A673 (cell line): Measurements from ENCODE around the gene FXR2. TPM values are rescaled to one million over a fixed set of nuclear protein-coding genes. Genes with fewer than 3 reads are reported as not detected.

Experiments
- BruUV-seq: library from RNA; stranded (reverse); fragments of 400-500 nt; replicated peaks from 2 replicates; lab custom pipeline; 2021; lab: Mats Ljungman, UMichigan
- CTCF ChIA-PET: fragments of 300-600 bp; sonication (Branson Sonifier 250); formaldehyde crosslinking; loops from one replicate; lab custom pipeline; 2022; ENCODE audit warnings: antibody characterized with exemption; lab: Charles Lee
- POLR2A ChIA-PET: fragments of 300-600 bp; sonication (Branson Sonifier 250); formaldehyde crosslinking; loops from one replicate; lab custom pipeline; 2022; ENCODE audit warnings: antibody characterized with exemption; ENCODE audit not compliant: low non-redundant PET; lab: Charles Lee
- DNase-seq: peaks from one replicate; pipeline ENCODE4 v3.0.0-alpha.2; 2015; ENCODE audit warnings: low spot score
- H3K27ac ChIP-seq: fragments of 200-600 bp; sonication (generic); 2 replicates; pipeline ENCODE4 v1.5.1; 2016; ENCODE audit warnings: mixed run types, low read depth, mild to moderate bottlenecking, mixed read lengths, antibody characterized with exemption, low read length; ENCODE audit not compliant: poor library complexity, severe bottlenecking
- H3K27me3 ChIP-seq: fragments of 200-600 bp; sonication (generic); replicated peaks from 2 replicates; pipeline ENCODE4 v1.6.1; 2017; ENCODE audit warnings: mixed run types, low read depth, mild to moderate bottlenecking, mixed read lengths, antibody characterized with exemption, low read length; ENCODE audit not compliant: insufficient read depth, poor library complexity
- H3K36me3 ChIP-seq: fragments of 200-600 bp; sonication (generic); 2 replicates; pipeline ENCODE4 v1.6.1; 2016; ENCODE audit warnings: mixed run types, mild to moderate bottlenecking, mixed read lengths, antibody characterized with exemption, low read length; ENCODE audit not compliant: insufficient read depth, poor library complexity, severe bottlenecking
- H3K4me1 ChIP-seq: fragments of 200-600 bp; sonication (generic); 2 replicates; pipeline ENCODE4 v1.6.1; 2017; ENCODE audit warnings: mixed run types, mild to moderate bottlenecking, mixed read lengths, antibody characterized with exemption, low read length; ENCODE audit not compliant: insufficient read depth, poor library complexity, severe bottlenecking
- H3K4me3 ChIP-seq: fragments of 200-600 bp; sonication (generic); 2 replicates; pipeline ENCODE4 v1.5.1; 2016; ENCODE audit warnings: low read depth, mixed run types, mild to moderate bottlenecking, mixed read lengths, low read length; ENCODE audit not compliant: poor library complexity, severe bottlenecking
- H3K9me3 ChIP-seq: fragments of 200-600 bp; sonication (generic); 2 replicates; pipeline ENCODE4 v1.6.1; 2016; ENCODE audit warnings: mixed run types, low read depth, mild to moderate bottlenecking, mixed read lengths, antibody characterized with exemption, low read length; ENCODE audit not compliant: poor library complexity, severe bottlenecking
- EZH2 ChIP-seq: fragments of 200-600 bp; sonication (generic); IDR thresholded peaks from 2 replicates; pipeline ENCODE4 v1.6.1; 2017; ENCODE audit warnings: borderline replicate concordance, low read depth, mild to moderate bottlenecking, mixed read lengths, antibody characterized with exemption, low read length; ENCODE audit not compliant: poor library complexity, severe bottlenecking
- intact Hi-C: fragments of 100-400 bp; cut with micrococcal nuclease; formaldehyde crosslinking; loops from one replicate; pipeline ENCODE4 v1.10.0; 2022; ENCODE audit not compliant: unreplicated experiment
- total RNA-seq: library from RNA; stranded (reverse); gene quantifications from 2 replicates; pipeline ENCODE4 v1.2.3, GENCODE V29; 2021
- TF ChIP-seq, protein P1 (sequence below): fragments of 300-800, 200-600 bp; sonication (generic); conservative IDR thresholded peaks from 2 replicates; pipeline ENCODE4 v1.5.1; 2017; ENCODE audit warnings: low read depth, mild to moderate bottlenecking, antibody characterized with exemption, low read length, moderate library complexity, mixed read lengths

The FXR2 gene
- total RNA-seq, 1 experiment from 2014 or later = 101 TPM

DNA sequence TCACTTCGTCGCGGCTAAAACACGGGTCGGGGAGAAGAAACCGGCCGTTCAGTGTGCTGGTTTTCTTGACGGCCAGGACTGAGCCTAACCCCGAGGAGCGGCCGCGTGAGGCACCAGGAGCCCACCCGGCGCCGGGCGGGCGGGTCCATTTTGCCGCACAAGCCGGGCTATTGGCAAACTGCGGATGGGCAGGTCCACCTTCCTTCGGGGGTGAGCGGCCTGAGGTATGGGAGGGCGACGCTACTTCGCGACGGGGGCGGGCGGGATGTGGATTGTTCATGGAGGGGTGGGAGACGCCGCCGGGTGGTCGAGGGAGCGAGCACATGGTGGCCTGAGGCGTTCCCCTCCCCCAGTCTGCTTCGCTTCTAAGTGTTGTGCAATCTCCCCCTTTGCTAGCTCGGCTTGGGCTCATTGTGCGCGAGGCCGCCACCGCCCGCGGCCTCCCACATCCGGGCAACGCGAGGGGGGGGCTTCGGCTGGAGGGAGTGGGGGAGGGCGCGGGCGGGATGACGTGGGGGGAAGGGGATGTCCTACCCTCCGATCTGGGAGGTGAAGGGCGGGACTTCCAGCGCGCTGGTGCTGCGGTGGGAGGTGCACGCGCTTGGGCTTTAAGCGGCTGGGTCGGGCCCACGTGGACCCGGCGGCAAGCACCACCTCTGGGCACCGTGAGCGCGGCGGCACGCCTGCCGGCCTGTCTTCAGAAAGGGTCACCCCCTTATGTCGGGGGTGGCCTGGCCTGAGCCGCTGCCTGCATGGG lies 41.2 kb downstream of the FXR2 start:
- no TSS peak for BruUV-seq
- POLR2A ChIA-PET = interaction anchor here (0.6 to 0.8 kb wide), 3 partner anchors 11 to 130 kb away, joined by 3 to 4 read pairs (median 4); partner anchors contain the start of gene FXR2
- no peak for TF ChIP-seq EZH2
- TF ChIP-seq, protein P1, sequence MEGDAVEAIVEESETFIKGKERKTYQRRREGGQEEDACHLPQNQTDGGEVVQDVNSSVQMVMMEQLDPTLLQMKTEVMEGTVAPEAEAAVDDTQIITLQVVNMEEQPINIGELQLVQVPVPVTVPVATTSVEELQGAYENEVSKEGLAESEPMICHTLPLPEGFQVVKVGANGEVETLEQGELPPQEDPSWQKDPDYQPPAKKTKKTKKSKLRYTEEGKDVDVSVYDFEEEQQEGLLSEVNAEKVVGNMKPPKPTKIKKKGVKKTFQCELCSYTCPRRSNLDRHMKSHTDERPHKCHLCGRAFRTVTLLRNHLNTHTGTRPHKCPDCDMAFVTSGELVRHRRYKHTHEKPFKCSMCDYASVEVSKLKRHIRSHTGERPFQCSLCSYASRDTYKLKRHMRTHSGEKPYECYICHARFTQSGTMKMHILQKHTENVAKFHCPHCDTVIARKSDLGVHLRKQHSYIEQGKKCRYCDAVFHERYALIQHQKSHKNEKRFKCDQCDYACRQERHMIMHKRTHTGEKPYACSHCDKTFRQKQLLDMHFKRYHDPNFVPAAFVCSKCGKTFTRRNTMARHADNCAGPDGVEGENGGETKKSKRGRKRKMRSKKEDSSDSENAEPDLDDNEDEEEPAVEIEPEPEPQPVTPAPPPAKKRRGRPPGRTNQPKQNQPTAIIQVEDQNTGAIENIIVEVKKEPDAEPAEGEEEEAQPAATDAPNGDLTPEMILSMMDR = no peak
- CTCF ChIA-PET = interaction anchor here (1.3 kb wide), 1 partner anchor 13 kb away, joined by 4 read pairs; no protein-coding TSS in a partner anchor
- intact Hi-C loops = no loop called here
- DNase-seq = peak; percentile 95
- Histone ChIP-seq H3K9me3 (no peaks in the 10 kb centered on the region), H3K27ac (peak overlapping the region; percentile 100), H3K4me1 (peaks cover 24% of the 10 kb centered on the region), H3K27me3 (no peaks in the 10 kb centered on the region), H3K4me3 (peak overlapping the region; percentile 95), H3K36me3 (peaks cover 79% of the 10 kb centered on the region)

DNA sequence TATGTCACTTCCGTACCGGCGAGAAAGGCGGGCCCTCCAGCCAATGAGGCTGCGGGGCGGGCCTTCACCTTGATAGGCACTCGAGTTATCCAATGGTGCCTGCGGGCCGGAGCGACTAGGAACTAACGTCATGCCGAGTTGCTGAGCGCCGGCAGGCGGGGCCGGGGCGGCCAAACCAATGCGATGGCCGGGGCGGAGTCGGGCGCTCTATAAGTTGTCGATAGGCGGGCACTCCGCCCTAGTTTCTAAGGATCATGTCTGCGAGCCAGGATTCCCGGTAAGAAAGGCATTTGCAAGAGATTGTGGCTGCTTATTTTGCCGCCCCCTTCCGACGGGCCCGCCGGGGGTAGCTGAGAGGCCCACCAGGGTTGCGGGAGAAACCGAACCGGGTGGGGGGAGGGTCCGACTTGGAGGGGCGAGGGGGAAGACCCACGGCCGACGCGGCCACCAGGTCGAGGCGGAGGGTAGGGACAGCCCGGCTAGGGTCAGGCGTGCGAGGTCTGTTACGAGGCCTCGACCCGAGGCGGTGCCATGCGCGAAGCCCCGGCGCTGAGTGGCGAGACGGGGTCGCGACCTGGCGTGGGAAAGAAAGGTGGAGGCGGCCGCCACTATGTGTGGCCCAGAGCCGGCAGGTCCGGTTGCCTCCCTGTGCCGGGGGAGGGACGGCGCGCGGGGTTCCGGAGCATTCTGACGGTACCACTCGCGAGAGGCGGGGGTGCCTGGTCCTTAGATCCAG lies 41.9 kb downstream of the FXR2 start:
- H3K4me3 ChIP-seq = peak overlapping the region; percentile 95
- intact Hi-C loops = no loop called here
- H3K9me3 ChIP-seq = no peaks in the 10 kb centered on the region
- ChIA-PET CTCF (interaction anchor here (1.3 kb wide), 1 partner anchor 12 kb away, joined by 4 read pairs; no protein-coding TSS in a partner anchor), POLR2A (no interaction called here)
- DNase-seq = peak; percentile 100
- H3K4me1 ChIP-seq = peaks cover 24% of the 10 kb centered on the region
- BruUV-seq = no TSS peak
- H3K27ac ChIP-seq = peak overlapping the region; percentile 100
- TF ChIP-seq, protein P1 = no peak
- TF ChIP-seq EZH2 = no peak
- no peaks in the 10 kb centered on the region for H3K27me3 ChIP-seq
- peaks cover 72% of the 10 kb centered on the region for H3K36me3 ChIP-seq

DNA sequence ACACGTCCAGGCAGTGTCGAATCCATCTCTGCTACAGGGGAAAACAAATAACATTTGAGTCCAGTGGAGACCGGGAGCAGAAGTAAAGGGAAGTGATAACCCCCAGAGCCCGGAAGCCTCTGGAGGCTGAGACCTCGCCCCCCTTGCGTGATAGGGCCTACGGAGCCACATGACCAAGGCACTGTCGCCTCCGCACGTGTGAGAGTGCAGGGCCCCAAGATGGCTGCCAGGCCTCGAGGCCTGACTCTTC lies 42.4 kb downstream of the FXR2 start:
- Histone ChIP-seq H3K36me3 (peaks cover 67% of the 10 kb centered on the region), H3K4me1 (peaks cover 24% of the 10 kb centered on the region), H3K27ac (peak overlapping the region; percentile 75), H3K4me3 (peak overlapping the region; percentile 95), H3K9me3 (no peaks in the 10 kb centered on the region), H3K27me3 (no peaks in the 10 kb centered on the region)
- POLR2A ChIA-PET = no interaction called here
- CTCF ChIA-PET = interaction anchor here (0.6 kb wide), 1 partner anchor 17 kb away, joined by 3 read pairs; no protein-coding TSS in a partner anchor
- intact Hi-C loops = no loop called here
- no TSS peak for BruUV-seq
- no peak for TF ChIP-seq EZH2
- DNase-seq = no peak
